HEK293 (cell line): ENCODE data around the gene ZGPAT.

Experiments
- CTCF ChIA-PET: fragments of 350-600 bp; formaldehyde crosslinking; extraction: SDS; loops from one replicate; lab custom pipeline; 2021; ENCODE audit warnings: antibody characterized with exemption; lab: Yijun Ruan, JAX
- POLR2A ChIA-PET: fragments of 300-600 bp; formaldehyde crosslinking; extraction: SDS; loops from one replicate; lab custom pipeline; 2020; ENCODE audit warnings: antibody characterized with exemption, inconsistent platforms; lab: Yijun Ruan, JAX
- H3K27ac ChIP-seq: fragments of 200-500 bp; sonication (Bioruptor generic); 2 replicates; pipeline ENCODE4 v1.5.1; 2014; ENCODE audit warnings: low read depth, low read length, control low read depth, inconsistent platforms; ENCODE audit errors: extremely low read depth
- H3K36me3 ChIP-seq, 2 experiments: fragments of 200-500 bp in 1 of 2; sonication (Bioruptor generic) in 1 of 2; 1 replicate in 1 of 2; 2 replicates in 1 of 2; pipeline ENCODE4 v1.5.1; 2014 to 2017; ENCODE audit warnings: inconsistent platforms in 2 of 2, low read length in 2 of 2; ENCODE audit not compliant: control insufficient read depth in 2 of 2, insufficient read depth in 1 of 2
- H3K4me1 ChIP-seq: fragments of 200-500 bp; sonication (Bioruptor generic); 2 replicates; pipeline ENCODE4 v1.5.1; 2014; ENCODE audit warnings: mild to moderate bottlenecking, low read length, inconsistent platforms; ENCODE audit not compliant: control insufficient read depth, insufficient read depth
- H3K4me3 ChIP-seq: 2 replicates; pipeline ENCODE4 v1.5.1; 2011; ENCODE audit warnings: low read depth, mild to moderate bottlenecking, control low read depth, low read length, moderate library complexity
- H3K9me3 ChIP-seq: fragments of 200-500 bp; sonication (Bioruptor generic); 2 replicates; pipeline ENCODE4 v1.5.1; 2014; ENCODE audit warnings: low read depth, low read length, inconsistent platforms; ENCODE audit not compliant: control insufficient read depth, insufficient read depth
- BCL11B ChIP-seq: fragments of 450-650 bp; formaldehyde crosslinking; IDR thresholded peaks from 2 replicates; pipeline ENCODE4 v1.5.1; 2016; ENCODE audit warnings: low read depth, missing biosample characterization, missing genetic modification characterization
- GFI1B ChIP-seq: fragments of 450-650 bp; formaldehyde crosslinking; IDR thresholded peaks from 2 replicates; pipeline ENCODE4 v1.5.1; 2016; ENCODE audit warnings: missing biosample characterization, missing genetic modification characterization
- GLIS1 ChIP-seq: fragments of 450-650 bp; formaldehyde crosslinking; IDR thresholded peaks from 2 replicates; pipeline ENCODE4 v1.5.1; 2016; ENCODE audit warnings: missing biosample characterization, missing genetic modification characterization
- KLF1 ChIP-seq: fragments of 450-650 bp; formaldehyde crosslinking; IDR thresholded peaks from 2 replicates; pipeline ENCODE4 v1.5.1; 2016; ENCODE audit warnings: missing biosample characterization, missing genetic modification characterization
- SP7 ChIP-seq: fragments of 450-650 bp; formaldehyde crosslinking; IDR thresholded peaks from 2 replicates; pipeline ENCODE4 v1.5.1; 2016; ENCODE audit warnings: missing biosample characterization, missing genetic modification characterization
- YY2 ChIP-seq: fragments of 450-650 bp; formaldehyde crosslinking; IDR thresholded peaks from 2 replicates; pipeline ENCODE4 v1.5.1; 2016; ENCODE audit warnings: missing biosample characterization, missing genetic modification characterization
- ZEB2 ChIP-seq: fragments of 450-650 bp; formaldehyde crosslinking; IDR thresholded peaks from 2 replicates; pipeline ENCODE4 v1.5.1; 2016; ENCODE audit warnings: missing biosample characterization, missing genetic modification characterization
- ZFHX2 ChIP-seq: fragments of 450-650 bp; formaldehyde crosslinking; conservative IDR thresholded peaks from 2 replicates; pipeline ENCODE4 v1.5.1; 2016; ENCODE audit warnings: missing biosample characterization, missing genetic modification characterization
- ZNF133 ChIP-seq: fragments of 450-650 bp; formaldehyde crosslinking; IDR thresholded peaks from 2 replicates; pipeline ENCODE4 v1.5.1; 2016; ENCODE audit warnings: missing biosample characterization, missing genetic modification characterization
- ZNF146 ChIP-seq: fragments of 450-650 bp; formaldehyde crosslinking; IDR thresholded peaks from 2 replicates; pipeline ENCODE4 v1.5.1; 2016; ENCODE audit warnings: missing biosample characterization, missing genetic modification characterization
- ZNF221 ChIP-seq: fragments of 450-650 bp; formaldehyde crosslinking; IDR thresholded peaks from 2 replicates; pipeline ENCODE4 v1.5.1; 2017; ENCODE audit warnings: missing biosample characterization, missing genetic modification characterization, borderline replicate concordance
- ZNF24 ChIP-seq: fragments of 450-650 bp; formaldehyde crosslinking; IDR thresholded peaks from 2 replicates; pipeline ENCODE4 v1.5.1; 2016; ENCODE audit warnings: missing biosample characterization, missing genetic modification characterization
- ZNF274 ChIP-seq, 2 experiments: fragments of 200-500 bp in 1 of 2; fragments of 450-650 bp in 1 of 2; sonication (Bioruptor generic) in 1 of 2; formaldehyde crosslinking in 1 of 2; IDR thresholded peaks; 2 replicates each; pipeline versions ENCODE4 v1.5.1 to v1.6.1; 2014 to 2016; ENCODE audit warnings: borderline replicate concordance in 1 of 2, inconsistent platforms in 1 of 2, low read length in 1 of 2, missing biosample characterization in 1 of 2, missing genetic modification characterization in 1 of 2
- ZNF350 ChIP-seq: fragments of 450-650 bp; formaldehyde crosslinking; IDR thresholded peaks from 2 replicates; pipeline ENCODE4 v1.5.0; 2017; ENCODE audit warnings: missing biosample characterization, mild to moderate bottlenecking, missing genetic modification characterization
- ZNF558 ChIP-seq: fragments of 450-650 bp; formaldehyde crosslinking; IDR thresholded peaks from 2 replicates; pipeline ENCODE4 v1.5.1; 2016; ENCODE audit warnings: missing biosample characterization, missing genetic modification characterization
- ZNF777 ChIP-seq: fragments of 450-650 bp; formaldehyde crosslinking; IDR thresholded peaks from 2 replicates; pipeline ENCODE4 v1.5.1; 2017; ENCODE audit warnings: missing biosample characterization, missing genetic modification characterization, borderline replicate concordance
- ZNF792 ChIP-seq: fragments of 450-650 bp; formaldehyde crosslinking; IDR thresholded peaks from 2 replicates; pipeline ENCODE4 v1.5.1; 2016; ENCODE audit warnings: missing biosample characterization, missing genetic modification characterization
- TF ChIP-seq, protein P1 (sequence below): fragments of 450-650 bp; formaldehyde crosslinking; IDR thresholded peaks from 2 replicates; pipeline ENCODE4 v1.5.1; 2017; ENCODE audit warnings: missing biosample characterization, missing genetic modification characterization
- TF ChIP-seq, protein P2 (sequence below): fragments of 450-650 bp; formaldehyde crosslinking; IDR thresholded peaks from 2 replicates; pipeline ENCODE4; 2016; ENCODE audit warnings: missing biosample characterization, missing genetic modification characterization
- TF ChIP-seq, protein P3 (sequence below): fragments of 450-650 bp; formaldehyde crosslinking; IDR thresholded peaks from 2 replicates; pipeline ENCODE4 v1.5.1; 2017; ENCODE audit warnings: missing biosample characterization, missing genetic modification characterization
- TF ChIP-seq, protein P4 (sequence below): fragments of 450-650 bp; formaldehyde crosslinking; IDR thresholded peaks from 2 replicates; pipeline ENCODE4 v1.5.1; 2016; ENCODE audit warnings: missing biosample characterization, missing genetic modification characterization

ZGPAT gene

DNA sequence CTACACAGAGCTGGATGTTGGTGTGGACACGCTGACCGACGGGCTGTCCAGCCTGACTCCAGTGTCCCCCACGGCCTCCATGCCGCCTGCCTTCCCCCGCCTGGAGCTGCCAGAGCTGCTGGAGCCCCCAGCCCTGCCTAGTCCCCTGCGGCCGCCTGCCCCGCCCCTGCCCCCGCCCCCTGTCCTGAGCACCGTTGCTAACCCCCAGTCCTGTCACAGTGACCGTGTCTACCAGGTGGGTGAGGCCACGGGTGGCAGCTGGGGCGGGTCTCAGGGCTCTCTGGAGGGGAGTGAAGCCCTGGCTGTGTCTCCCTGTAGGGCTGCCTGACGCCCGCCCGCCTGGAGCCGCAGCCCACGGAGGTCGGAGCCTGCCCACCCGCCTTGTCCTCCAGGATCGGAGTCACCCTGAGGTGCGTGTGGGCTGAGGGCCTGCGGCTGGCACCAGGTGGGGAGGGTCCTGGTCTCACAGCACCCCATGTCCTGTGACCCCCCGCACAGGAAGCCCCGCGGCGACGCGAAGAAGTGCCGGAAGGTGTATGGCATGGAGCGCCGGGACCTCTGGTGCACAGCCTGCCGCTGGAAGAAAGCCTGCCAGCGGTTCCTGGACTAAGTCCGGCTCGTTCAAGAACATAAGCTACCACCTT is 34.7 kb downstream of the ZGPAT start:
- Histone ChIP-seq H3K4me1 (no peaks in the 10 kb centered on the region; the same call in 1 of the 2 replicates), H3K9me3 (no peaks in the 10 kb centered on the region), H3K36me3 (peaks cover 4 to 28% of the 10 kb centered on the region in 2 experiments; a peak in 1 of 3 replicates), H3K4me3 (no peak overlapping the region), H3K27ac (no peak overlapping the region)
- TF ChIP-seq ZNF24 (tag by site-specific recombination) (no peak), ZFHX2 (tag by site-specific recombination) (0 out of 2 replicates have a peak, but pooled peaks have one; percentile 35), BCL11B (tag by site-specific recombination) (no peak), ZNF777 (tag by site-specific recombination) (no peak), GLIS1 (no peak), SP7 (tag by site-specific recombination) (no peak), ZNF221 (tag by site-specific recombination) (no peak), YY2 (no peak), ZNF558 (no peak), ZNF146 (no peak), KLF1 (tag by site-specific recombination) (0 out of 2 replicates have a peak, but pooled peaks have one; percentile 37)
- TF ChIP-seq, protein P1, sequence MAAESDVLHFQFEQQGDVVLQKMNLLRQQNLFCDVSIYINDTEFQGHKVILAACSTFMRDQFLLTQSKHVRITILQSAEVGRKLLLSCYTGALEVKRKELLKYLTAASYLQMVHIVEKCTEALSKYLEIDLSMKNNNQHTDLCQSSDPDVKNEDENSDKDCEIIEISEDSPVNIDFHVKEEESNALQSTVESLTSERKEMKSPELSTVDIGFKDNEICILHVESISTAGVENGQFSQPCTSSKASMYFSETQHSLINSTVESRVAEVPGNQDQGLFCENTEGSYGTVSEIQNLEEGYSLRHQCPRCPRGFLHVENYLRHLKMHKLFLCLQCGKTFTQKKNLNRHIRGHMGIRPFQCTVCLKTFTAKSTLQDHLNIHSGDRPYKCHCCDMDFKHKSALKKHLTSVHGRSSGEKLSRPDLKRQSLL: no peak
- TF ChIP-seq, protein P2, sequence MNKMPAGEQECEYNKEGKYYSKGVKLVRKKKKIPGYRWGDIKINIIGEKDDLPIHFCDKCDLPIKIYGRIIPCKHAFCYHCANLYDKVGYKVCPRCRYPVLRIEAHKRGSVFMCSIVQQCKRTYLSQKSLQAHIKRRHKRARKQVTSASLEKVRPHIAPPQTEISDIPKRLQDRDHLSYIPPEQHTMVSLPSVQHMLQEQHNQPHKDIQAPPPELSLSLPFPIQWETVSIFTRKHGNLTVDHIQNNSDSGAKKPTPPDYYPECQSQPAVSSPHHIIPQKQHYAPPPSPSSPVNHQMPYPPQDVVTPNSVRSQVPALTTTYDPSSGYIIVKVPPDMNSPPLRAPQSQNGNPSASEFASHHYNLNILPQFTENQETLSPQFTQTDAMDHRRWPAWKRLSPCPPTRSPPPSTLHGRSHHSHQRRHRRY: no peak
- TF ChIP-seq, protein P3, sequence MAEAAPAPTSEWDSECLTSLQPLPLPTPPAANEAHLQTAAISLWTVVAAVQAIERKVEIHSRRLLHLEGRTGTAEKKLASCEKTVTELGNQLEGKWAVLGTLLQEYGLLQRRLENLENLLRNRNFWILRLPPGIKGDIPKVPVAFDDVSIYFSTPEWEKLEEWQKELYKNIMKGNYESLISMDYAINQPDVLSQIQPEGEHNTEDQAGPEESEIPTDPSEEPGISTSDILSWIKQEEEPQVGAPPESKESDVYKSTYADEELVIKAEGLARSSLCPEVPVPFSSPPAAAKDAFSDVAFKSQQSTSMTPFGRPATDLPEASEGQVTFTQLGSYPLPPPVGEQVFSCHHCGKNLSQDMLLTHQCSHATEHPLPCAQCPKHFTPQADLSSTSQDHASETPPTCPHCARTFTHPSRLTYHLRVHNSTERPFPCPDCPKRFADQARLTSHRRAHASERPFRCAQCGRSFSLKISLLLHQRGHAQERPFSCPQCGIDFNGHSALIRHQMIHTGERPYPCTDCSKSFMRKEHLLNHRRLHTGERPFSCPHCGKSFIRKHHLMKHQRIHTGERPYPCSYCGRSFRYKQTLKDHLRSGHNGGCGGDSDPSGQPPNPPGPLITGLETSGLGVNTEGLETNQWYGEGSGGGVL (tag by site-specific recombination): no peak
- TF ChIP-seq, protein P4, sequence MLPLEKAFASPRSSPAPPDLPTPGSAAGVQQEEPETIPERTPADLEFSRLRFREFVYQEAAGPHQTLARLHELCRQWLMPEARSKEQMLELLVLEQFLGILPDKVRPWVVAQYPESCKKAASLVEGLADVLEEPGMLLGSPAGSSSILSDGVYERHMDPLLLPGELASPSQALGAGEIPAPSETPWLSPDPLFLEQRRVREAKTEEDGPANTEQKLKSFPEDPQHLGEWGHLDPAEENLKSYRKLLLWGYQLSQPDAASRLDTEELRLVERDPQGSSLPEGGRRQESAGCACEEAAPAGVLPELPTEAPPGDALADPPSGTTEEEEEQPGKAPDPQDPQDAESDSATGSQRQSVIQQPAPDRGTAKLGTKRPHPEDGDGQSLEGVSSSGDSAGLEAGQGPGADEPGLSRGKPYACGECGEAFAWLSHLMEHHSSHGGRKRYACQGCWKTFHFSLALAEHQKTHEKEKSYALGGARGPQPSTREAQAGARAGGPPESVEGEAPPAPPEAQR: no peak
- ChIA-PET CTCF (interaction anchor here (0.6 to 1.1 kb wide), 2 partner anchors 33 to 43 kb away, joined by 3 read pairs; no protein-coding TSS in a partner anchor), POLR2A (no interaction called here)

DNA sequence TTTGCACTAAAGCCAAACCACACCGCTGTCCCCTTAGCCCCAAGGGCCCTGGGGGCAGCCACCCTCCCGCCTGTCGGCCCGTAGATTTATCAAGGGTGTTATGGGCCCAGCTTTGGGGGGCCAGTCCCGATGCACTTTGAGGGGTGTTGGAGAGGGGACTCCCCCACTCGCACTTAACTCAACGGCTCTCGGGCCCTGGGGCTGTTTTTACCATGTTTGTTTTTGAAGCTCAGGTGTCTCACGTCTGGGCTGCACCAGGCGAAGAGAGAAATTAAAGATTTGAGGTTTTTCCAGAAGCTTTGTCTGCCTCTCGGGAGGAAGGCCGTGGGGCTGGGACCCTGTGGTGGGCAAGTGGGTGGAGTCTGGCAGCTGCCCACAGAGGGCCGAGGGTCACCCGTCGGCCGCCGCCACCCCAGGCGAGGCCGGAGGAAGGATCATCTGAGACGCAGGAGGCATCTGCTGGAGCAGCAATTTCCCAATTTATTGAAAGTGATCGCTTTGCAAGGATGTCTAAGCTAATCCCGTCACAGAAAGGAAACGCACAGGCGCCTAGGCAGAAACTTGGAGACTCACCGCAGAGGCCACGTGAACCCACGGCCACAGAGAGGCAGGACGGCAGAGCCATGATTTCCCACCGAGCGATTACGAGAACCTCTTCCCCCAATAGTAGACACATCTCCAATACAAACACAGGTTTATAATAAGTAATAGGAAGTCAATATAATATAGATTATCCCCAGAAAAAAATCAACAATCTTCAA is 35.6 kb downstream of the ZGPAT start:
- H3K4me1 ChIP-seq: no peaks in the 10 kb centered on the region; the same call in 1 of the 2 replicates
- ChIA-PET CTCF (interaction anchor here (0.7 to 1.1 kb wide), 2 partner anchors 24 to 32 kb away, joined by 3 read pairs; no protein-coding TSS in a partner anchor), POLR2A (no interaction called here)
- no peaks in the 10 kb centered on the region for H3K9me3 ChIP-seq
- no peak overlapping the region for H3K27ac ChIP-seq
- no peak for TF ChIP-seq ZNF274 (IDR thresholded peaks at IDR 0.05; ENCODE audit: low read length)
- no peak for TF ChIP-seq ZNF274 (tag by site-specific recombination; IDR thresholded peaks at IDR 0.05; ENCODE audit: borderline replicate concordance)
- no peak for TF ChIP-seq GFI1B
- TF ChIP-seq ZEB2 (tag by site-specific recombination): no peak
- no peak for TF ChIP-seq ZNF792 (tag by site-specific recombination)
- TF ChIP-seq ZNF350 (tag by site-specific recombination): no peak
- TF ChIP-seq ZNF133 (tag by site-specific recombination): no peak
- H3K36me3 ChIP-seq: peaks cover 4 to 28% of the 10 kb centered on the region in 2 experiments; a peak in 1 of 3 replicates
- H3K4me3 ChIP-seq: no peak overlapping the region
